Measurements from ENCODE around the gene SLC35F4.

SLC35F4 gene

DNA sequence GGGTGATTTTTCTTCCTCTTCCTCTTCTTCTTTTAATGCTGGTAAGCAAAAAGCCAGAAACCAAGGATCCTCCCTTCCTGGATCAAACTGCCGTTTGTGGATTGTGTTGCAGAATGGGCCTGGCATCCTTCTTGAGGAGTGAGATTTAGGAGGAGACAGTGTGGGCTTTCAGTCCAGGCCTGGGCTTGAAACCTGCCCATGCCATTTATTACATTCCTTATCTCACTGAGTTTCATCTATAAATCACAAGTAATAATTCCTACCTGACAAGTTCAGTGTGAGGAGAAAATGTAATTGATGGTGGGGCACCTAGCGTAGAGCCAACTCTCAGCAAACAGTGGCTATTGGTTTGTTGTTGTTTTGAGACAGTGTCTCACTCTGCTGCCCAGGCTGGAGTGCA is 126.4 kb downstream of the SLC35F4 start:
- H3K4me1 ChIP-seq: no peaks in the 10 kb centered on the region
- H3K4me3 ChIP-seq (ENCODE audit: low read depth, low read length): no peak overlapping the region
- TF ChIP-seq, protein P1, sequence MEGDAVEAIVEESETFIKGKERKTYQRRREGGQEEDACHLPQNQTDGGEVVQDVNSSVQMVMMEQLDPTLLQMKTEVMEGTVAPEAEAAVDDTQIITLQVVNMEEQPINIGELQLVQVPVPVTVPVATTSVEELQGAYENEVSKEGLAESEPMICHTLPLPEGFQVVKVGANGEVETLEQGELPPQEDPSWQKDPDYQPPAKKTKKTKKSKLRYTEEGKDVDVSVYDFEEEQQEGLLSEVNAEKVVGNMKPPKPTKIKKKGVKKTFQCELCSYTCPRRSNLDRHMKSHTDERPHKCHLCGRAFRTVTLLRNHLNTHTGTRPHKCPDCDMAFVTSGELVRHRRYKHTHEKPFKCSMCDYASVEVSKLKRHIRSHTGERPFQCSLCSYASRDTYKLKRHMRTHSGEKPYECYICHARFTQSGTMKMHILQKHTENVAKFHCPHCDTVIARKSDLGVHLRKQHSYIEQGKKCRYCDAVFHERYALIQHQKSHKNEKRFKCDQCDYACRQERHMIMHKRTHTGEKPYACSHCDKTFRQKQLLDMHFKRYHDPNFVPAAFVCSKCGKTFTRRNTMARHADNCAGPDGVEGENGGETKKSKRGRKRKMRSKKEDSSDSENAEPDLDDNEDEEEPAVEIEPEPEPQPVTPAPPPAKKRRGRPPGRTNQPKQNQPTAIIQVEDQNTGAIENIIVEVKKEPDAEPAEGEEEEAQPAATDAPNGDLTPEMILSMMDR (IDR thresholded peaks at IDR 0.05): no peak

DNA sequence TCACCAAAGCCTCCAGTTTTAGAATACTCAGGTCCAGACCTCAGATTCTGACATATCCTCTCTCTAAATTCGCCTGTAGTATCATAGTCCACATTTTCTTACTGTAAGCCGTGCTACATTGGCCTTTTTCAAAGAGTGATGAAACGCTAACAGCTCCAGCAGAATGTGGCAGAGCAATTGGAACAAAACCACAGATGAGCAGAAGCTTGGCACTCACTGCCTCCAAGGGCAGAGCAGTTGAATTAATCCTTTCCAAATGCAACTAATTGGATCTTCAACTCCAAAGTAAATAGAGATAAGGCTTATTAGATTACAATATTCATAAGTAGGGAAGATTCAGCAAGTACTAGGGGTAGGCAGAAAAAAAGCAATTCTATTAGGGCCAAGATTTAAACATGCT is 128.3 kb downstream of the SLC35F4 start:
- H3K4me2 ChIP-seq (ENCODE audit: low read length): no peak overlapping the region
- no peak overlapping the region for H2AFZ ChIP-seq
- no peak overlapping the region for H3K27ac ChIP-seq
- no peaks in the 10 kb centered on the region for H3K36me3 ChIP-seq (ENCODE audit: control insufficient read depth, insufficient read depth, low read length)
- H3K27me3 ChIP-seq (ENCODE audit: control insufficient read depth, insufficient read depth, low read length): no peaks in the 10 kb centered on the region
- H3K9ac ChIP-seq: no peak overlapping the region
- no peak overlapping the region for H3K4me3 ChIP-seq (ENCODE audit: low read depth, low read length)
- H3K9me3 ChIP-seq (ENCODE audit: control insufficient read depth, low read length): no peaks in the 10 kb centered on the region
- no peaks in the 10 kb centered on the region for H3K4me1 ChIP-seq
- TF ChIP-seq, protein P1 (IDR thresholded peaks at IDR 0.05): no peak
- H3K79me2 ChIP-seq: no peaks in the 10 kb centered on the region

More for the DNA sequence above, 126.4 kb downstream of the SLC35F4 start:
- Histone ChIP-seq H3K27ac (no peak overlapping the region), H3K27me3 (ENCODE audit: control insufficient read depth, insufficient read depth, low read length) (no peaks in the 10 kb centered on the region), H3K79me2 (no peaks in the 10 kb centered on the region), H3K36me3 (ENCODE audit: control insufficient read depth, insufficient read depth, low read length) (no peaks in the 10 kb centered on the region), H3K9ac (no peak overlapping the region), H3K4me2 (ENCODE audit: low read length) (no peak overlapping the region), H2AFZ (no peak overlapping the region), H3K9me3 (ENCODE audit: control insufficient read depth, low read length) (no peaks in the 10 kb centered on the region)

DNA sequence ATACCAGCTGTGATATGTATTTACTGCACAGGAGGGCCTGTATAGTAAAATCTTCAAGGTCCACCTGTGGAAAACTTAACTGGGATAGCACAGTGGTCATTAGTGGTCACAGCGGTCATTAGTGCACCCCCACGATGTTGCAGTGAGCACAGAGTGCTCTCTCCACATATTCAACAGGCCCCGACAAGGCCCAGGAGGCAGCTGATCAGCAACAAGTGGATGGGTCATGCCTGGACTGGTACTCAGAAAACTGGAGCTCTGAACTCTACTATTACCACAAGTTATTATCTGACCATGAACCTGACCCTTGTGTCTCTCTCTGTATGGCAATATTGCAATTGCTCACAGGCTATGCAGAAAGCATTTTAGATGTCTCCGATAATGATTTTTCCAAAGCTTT is 129.5 kb downstream of the SLC35F4 start:
- H3K4me2 ChIP-seq (ENCODE audit: low read length): no peak overlapping the region
- no peak overlapping the region for H3K4me3 ChIP-seq (ENCODE audit: low read depth, low read length)
- H3K27me3 ChIP-seq (ENCODE audit: control insufficient read depth, insufficient read depth, low read length): no peaks in the 10 kb centered on the region
- H3K79me2 ChIP-seq: no peaks in the 10 kb centered on the region
- H3K4me1 ChIP-seq: no peaks in the 10 kb centered on the region
- H3K36me3 ChIP-seq (ENCODE audit: control insufficient read depth, insufficient read depth, low read length): no peaks in the 10 kb centered on the region
- no peaks in the 10 kb centered on the region for H3K9me3 ChIP-seq (ENCODE audit: control insufficient read depth, low read length)
- no peak overlapping the region for H3K27ac ChIP-seq
- TF ChIP-seq, protein P1 (IDR thresholded peaks at IDR 0.05): no peak
- H2AFZ ChIP-seq: no peak overlapping the region
- H3K9ac ChIP-seq: no peak overlapping the region

DNA sequence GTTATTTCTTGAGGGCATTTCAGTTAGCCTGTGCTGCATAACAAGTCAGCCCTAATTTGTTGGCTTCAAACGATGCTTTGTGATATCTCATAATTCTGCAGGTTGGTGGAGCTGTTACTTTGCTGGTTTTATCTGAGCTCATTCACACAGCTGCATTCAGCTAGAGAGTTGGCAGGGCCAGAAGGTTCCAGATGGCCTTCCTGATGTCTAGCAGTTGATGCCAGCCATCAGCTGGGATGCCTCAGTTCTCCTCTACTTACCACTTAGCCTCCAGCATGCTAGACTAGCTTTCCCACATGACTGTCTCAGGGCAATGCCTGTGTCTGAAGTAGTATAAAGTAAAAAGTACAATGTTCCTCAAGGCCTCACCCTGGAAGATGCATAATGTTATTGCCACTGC is 130.6 kb downstream of the SLC35F4 start:
- Histone ChIP-seq H3K4me2 (ENCODE audit: low read length) (no peak overlapping the region), H3K79me2 (no peaks in the 10 kb centered on the region), H3K27ac (no peak overlapping the region), H3K9ac (no peak overlapping the region), H2AFZ (no peak overlapping the region), H3K9me3 (ENCODE audit: control insufficient read depth, low read length) (no peaks in the 10 kb centered on the region), H3K36me3 (ENCODE audit: control insufficient read depth, insufficient read depth, low read length) (no peaks in the 10 kb centered on the region), H3K4me3 (ENCODE audit: low read depth, low read length) (no peak overlapping the region), H3K27me3 (ENCODE audit: control insufficient read depth, insufficient read depth, low read length) (no peaks in the 10 kb centered on the region), H3K4me1 (no peaks in the 10 kb centered on the region)
- TF ChIP-seq, protein P1 (IDR thresholded peaks at IDR 0.05): no peak

DNA sequence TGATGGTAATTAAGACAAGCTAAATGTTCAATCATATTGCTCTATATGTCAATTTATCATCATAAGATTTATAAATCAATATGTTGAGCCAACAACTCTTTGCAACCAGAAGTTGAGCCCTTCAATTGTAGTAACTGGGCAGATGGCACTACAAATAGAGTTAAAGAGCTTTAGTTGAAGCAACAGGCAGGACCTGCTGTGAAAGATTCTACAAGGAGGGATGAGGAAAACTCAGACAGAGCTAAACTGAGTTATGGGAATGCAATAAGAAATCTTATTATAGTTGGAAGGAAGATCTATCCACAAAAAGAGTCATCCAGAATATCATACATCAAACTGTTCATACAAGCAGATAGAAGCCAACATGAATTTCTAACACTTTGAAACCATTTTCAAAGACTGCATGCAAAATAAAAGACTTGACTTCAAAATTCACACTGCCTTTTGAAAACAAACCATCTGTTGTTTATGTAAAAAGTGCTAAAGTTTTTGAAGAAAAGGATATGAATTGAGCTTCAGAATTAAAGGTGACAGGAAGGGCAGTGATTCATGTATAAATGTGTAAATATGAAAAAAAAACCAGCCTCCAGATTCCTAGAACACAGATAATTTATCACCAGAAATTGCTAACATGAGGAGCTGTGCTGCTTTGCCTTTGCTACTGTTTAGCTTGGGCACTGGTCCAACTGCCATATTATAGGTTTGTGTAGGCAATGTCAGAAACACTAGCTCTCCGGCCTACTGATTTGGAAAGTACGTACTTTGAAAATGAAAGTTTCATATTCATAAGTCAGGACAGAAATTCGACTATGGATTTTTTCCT is 133.2 kb downstream of the SLC35F4 start:
- H3K4me3 ChIP-seq (ENCODE audit: low read depth, low read length): no peak overlapping the region
- no peaks in the 10 kb centered on the region for H3K79me2 ChIP-seq
- no peak overlapping the region for H2AFZ ChIP-seq
- H3K36me3 ChIP-seq (ENCODE audit: control insufficient read depth, insufficient read depth, low read length): no peaks in the 10 kb centered on the region
- TF ChIP-seq, protein P1 (IDR thresholded peaks at IDR 0.05): no peak
- no peak overlapping the region for H3K27ac ChIP-seq
- no peak overlapping the region for H3K9ac ChIP-seq
- no peak overlapping the region for H3K4me2 ChIP-seq (ENCODE audit: low read length)
- H3K4me1 ChIP-seq: no peaks in the 10 kb centered on the region
- no peaks in the 10 kb centered on the region for H3K9me3 ChIP-seq (ENCODE audit: control insufficient read depth, low read length)
- no peaks in the 10 kb centered on the region for H3K27me3 ChIP-seq (ENCODE audit: control insufficient read depth, insufficient read depth, low read length)

All from parathyroid adenoma (tissue), 2 donors.